ENCODE data around the gene ZNF436. TPM values are rescaled to one million over a fixed set of nuclear protein-coding genes. Genes with fewer than 3 reads are reported as not detected.

Gene ZNF436
- total RNA-seq (2021; fragmentation: NEBNext Ultra II Directional; extraction: Animal tissue kit (Norgen Biotek cat#: 25700)) (1.6 and 1.8 TPM in 2 replicates), polyA plus RNA-seq (2011; rRNA removed) (0.31 and 0.65 TPM in 2 replicates), polyA minus RNA-seq (2011; rRNA and poly(A)+ RNA removed) (1.5 and 2.6 TPM in 2 replicates)
- 0.58 TPM for polyA plus RNA-seq (2011; cell fraction: cytosol; rRNA removed)
- polyA plus RNA-seq (2011; cell fraction: nucleus; rRNA removed): 0.41 TPM
- 0.86 to 1.2 TPM (median 0.91 TPM) in 4 replicates for polyA plus RNA-seq (2012, experiment 1 of 2)
- polyA plus RNA-seq (2012, experiment 2 of 2): 0.07 TPM
- 0.81 TPM for polyA plus RNA-seq (2013, experiment 1 of 2)
- polyA plus RNA-seq (2013, experiment 2 of 2): 0.75 TPM
- polyA minus RNA-seq (2011; cell fraction: cytosol; rRNA and poly(A)+ RNA removed): 0.73 TPM
- polyA minus RNA-seq (2011; cell fraction: nucleus; rRNA and poly(A)+ RNA removed): 1.4 TPM
- long read RNA-seq, experiment 1: 0 reads
- long read RNA-seq, experiment 2: 0 reads

DNA sequence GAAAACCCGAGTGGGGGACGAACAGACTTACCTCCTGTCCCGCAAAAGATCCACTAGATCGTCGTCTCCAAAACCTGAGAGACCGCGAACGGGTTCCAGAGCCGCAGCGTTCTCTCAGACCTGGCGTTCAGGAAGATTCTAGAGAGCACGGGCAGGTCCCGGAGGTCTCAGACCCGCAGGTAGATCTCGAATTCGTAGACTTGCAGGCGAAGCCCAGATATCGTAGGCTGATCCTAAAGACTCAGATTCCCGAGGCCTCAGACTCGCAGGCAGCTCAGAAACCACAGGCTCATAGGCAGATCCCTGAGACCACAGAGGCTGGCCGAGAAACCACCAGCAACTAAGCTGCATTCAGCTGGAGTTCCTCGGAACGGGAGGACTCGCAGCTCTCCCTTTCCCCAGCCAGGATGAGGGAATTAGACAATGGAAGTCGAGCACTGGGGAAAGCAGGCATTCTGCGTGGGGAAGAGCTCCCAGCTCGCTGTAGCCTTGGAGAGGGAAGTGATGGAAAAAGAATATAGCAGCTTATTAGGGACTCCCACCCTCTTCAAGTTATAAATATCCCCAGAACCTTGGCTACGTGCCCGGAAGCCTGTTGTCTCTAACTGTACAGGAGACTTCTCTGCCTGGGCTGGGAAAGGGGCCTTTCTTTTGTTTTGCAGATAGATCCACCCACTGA lies at the start of gene ZNF436:
ZNF436 (minus strand) TSS at position 502 of the 679 bp plus-strand sequence. CDS start 1,831 bp downstream, outside the sequence.
- no peak for DNase-seq (ENCODE audit: low read depth in 1 of 2, low spot score in 2 of 2)
- Histone ChIP-seq H3K79me1 (ENCODE audit: low read depth, low read length) (no peaks in the 10 kb centered on the region), H3K27ac (ENCODE audit: low read depth, low read length) (no peak within 1 kb of the TSS), H3K27me3 (replicated peaks in 1 of 4; ENCODE audit: control insufficient read depth in 3 of 4, extremely low read depth in 1 of 4, insufficient read depth in 3 of 4, low read length in 3 of 4) (peaks cover 56 to 83% (median 75%) of the 10 kb centered on the region in 4 experiments), H3K36me3 (ENCODE audit: control insufficient read depth in 2 of 4, insufficient read depth in 4 of 4, low read length in 3 of 4) (no peaks in the 10 kb centered on the region), H4K20me1 (replicated peaks in 1 of 2; ENCODE audit: control insufficient read depth in 1 of 2, insufficient read depth in 2 of 2, low read length in 2 of 2) (peaks cover 9 to 12% of the 10 kb centered on the region in 2 experiments), H2AFZ (ENCODE audit: low read length) (peak within 1 kb of the TSS; percentile 88), H3K23me2 (ENCODE audit: low read depth, low read length) (peaks cover 10% of the 10 kb centered on the region), H3K4me3 (ENCODE audit: extremely low read depth in 1 of 4, insufficient read depth in 2 of 4, low read depth in 3 of 4, low read length in 4 of 4) (peak within 1 kb of the TSS; percentile 68 to 95 (median 83)), H2AK5ac (ENCODE audit: low read depth, low read length) (no peak within 1 kb of the TSS), H4K8ac (ENCODE audit: extremely low read depth, insufficient read depth, low read length) (no peak within 1 kb of the TSS), H2BK12ac (ENCODE audit: low read depth, low read length) (no peak within 1 kb of the TSS), H3K14ac (ENCODE audit: insufficient read length) (no peak within 1 kb of the TSS), H3K18ac (ENCODE audit: extremely low read depth, low read length) (peak within 1 kb of the TSS; percentile 24; the same call in 1 of the 2 replicates), H3K4me2 (ENCODE audit: insufficient read depth in 1 of 2, low read depth in 2 of 2, low read length in 2 of 2) (peak within 1 kb of the TSS; percentile 76 to 96), H4K5ac (ENCODE audit: insufficient read length, low read depth, low read length) (peak within 1 kb of the TSS; percentile 78), H3K56ac (replicated peaks; ENCODE audit: insufficient read length, low read depth, low read length) (no peak within 1 kb of the TSS), H3K4me1 (replicated peaks in 1 of 4; ENCODE audit: control insufficient read depth in 3 of 4, insufficient read depth in 4 of 4, low read length in 3 of 4) (peaks cover 2 to 17% (median 4%) of the 10 kb centered on the region in 4 experiments; a peak in 6 of 7 replicates), H2BK15ac (ENCODE audit: low read length) (no peak within 1 kb of the TSS), H3K23ac (ENCODE audit: insufficient read length) (no peak within 1 kb of the TSS), H4K91ac (replicated peaks; ENCODE audit: insufficient read length, low read length) (no peak within 1 kb of the TSS), H3K4ac (replicated peaks; ENCODE audit: insufficient read length, low read depth, low read length) (peak within 1 kb of the TSS; percentile 57), H3K9ac (replicated peaks in 1 of 4; ENCODE audit: extremely low read depth in 1 of 4, low read depth in 3 of 4, low read length in 3 of 4) (peak within 1 kb of the TSS in 2 of 4 experiments; percentile 8 to 56; a peak in 3 of 7 replicates), H3K79me2 (ENCODE audit: control insufficient read depth in 1 of 2, insufficient read depth in 2 of 2, low read length in 2 of 2) (no peaks in the 10 kb centered on the region), H2BK20ac (ENCODE audit: low read length) (no peak within 1 kb of the TSS), H2BK120ac (replicated peaks; ENCODE audit: low read depth, low read length) (no peak within 1 kb of the TSS), H2BK5ac (ENCODE audit: low read depth, low read length) (peak within 1 kb of the TSS; percentile 81; the same call in 1 of the 2 replicates), H3K9me3 (ENCODE audit: insufficient read depth in 2 of 2, low read depth in 1 of 2, low read length in 1 of 2) (peaks cover 0 to 6% of the 10 kb centered on the region in 2 experiments; a peak in 2 of 4 replicates)
- TF ChIP-seq BRCA1 (IDR thresholded peaks at IDR 0.05; ENCODE audit: low read depth, low read length) (no peak), SUZ12 (IDR thresholded peaks at IDR 0.05; ENCODE audit: low read length) (peak; percentile 79), RNF2 (IDR thresholded peaks at IDR 0.05; ENCODE audit: borderline replicate concordance, low read depth, low read length, missing control alignments, poor library complexity, severe bottlenecking) (no peak), TEAD4 (IDR thresholded peaks at IDR 0.05; ENCODE audit: low read depth, low read length) (no peak), EZH2 (IDR thresholded peaks at IDR 0.05; ENCODE audit: low read depth, low read length, severe bottlenecking) (peak; percentile 67)
- ChIA-PET POLR2A (ENCODE audit: partially characterized antibody) (interaction anchor here (3.5 kb wide), 1 partner anchor 25 kb away, joined by 23 read pairs; the partner anchor contains the start of gene HNRNPR), CTCF (ENCODE audit: partially characterized antibody) (interaction anchor here (1.4 to 3.7 kb wide), 3 partner anchors 18 to 34 kb away, joined by 3 to 19 read pairs (median 11); no protein-coding TSS in a partner anchor)
- 39% methylated on average over 27 of the region's 29 CpGs; no CpG with 5 or more reads in 1 of the 2 experiments for WGBS, 2 experiments (ENCODE audit: extremely low coverage in 1 of 2, insufficient coverage in 1 of 2, insufficient read length in 1 of 2, insufficient replicate concordance in 2 of 2, low coverage in 1 of 2, low lambda C conversion rate in 2 of 2, missing lambda C conversion rate in 1 of 2)
- FAIRE-seq: no peak
